GM12878 (cell line): Measurements from ENCODE around the gene ZNF791. TPM values are rescaled to one million over a fixed set of nuclear protein-coding genes. Genes with fewer than 3 reads are reported as not detected.
A peak's percentile ranks its signal among the peaks of the same experiment; 100 is the strongest.

Source experiments
- ATF2 ChIP-seq: IDR thresholded peaks from 2 replicates; pipeline ENCODE4 v1.6.1; 2012; ENCODE audit warnings: low read length, inconsistent platforms
- BCL3 ChIP-seq: IDR thresholded peaks from 2 replicates; pipeline ENCODE4 v1.6.1; 2011; ENCODE audit warnings: borderline replicate concordance, low read depth, mild to moderate bottlenecking, moderate library complexity, low read length; ENCODE audit not compliant: insufficient read depth, poor library complexity, severe bottlenecking
- BHLHE40 ChIP-seq, 2 experiments: fragments of 450-650 bp in 1 of 2; IDR thresholded peaks; 2 replicates each; pipeline ENCODE4 v1.6.1; 2011 to 2017; ENCODE audit warnings: low read depth in 2 of 2, borderline replicate concordance in 1 of 2, improper control_type of control experiment in 1 of 2, low read length in 1 of 2, mild to moderate bottlenecking in 1 of 2
- BRCA1 ChIP-seq: IDR thresholded peaks from 2 replicates; pipeline ENCODE4 v1.6.1; 2011; ENCODE audit warnings: low read depth, low read length, improper control_type of control experiment
- CEBPB ChIP-seq, 2 experiments: fragments of 150-350 bp in 1 of 2; IDR thresholded peaks; 2 replicates each; pipeline ENCODE4 v1.6.1; 2012 to 2014; ENCODE audit warnings: low read depth in 2 of 2, low read length in 2 of 2, borderline replicate concordance in 1 of 2, inconsistent platforms in 1 of 2
- EGR1 ChIP-seq, 2 experiments: IDR thresholded peaks; 1 replicate in 1 of 2; 2 replicates in 1 of 2; pipeline ENCODE4 v1.6.1; 2011 to 2012; ENCODE audit warnings: low read depth in 2 of 2, low read length in 2 of 2, borderline replicate concordance in 1 of 2, mild to moderate bottlenecking in 1 of 2, moderate library complexity in 1 of 2
- EZH2 ChIP-seq: IDR thresholded peaks from 2 replicates; pipeline ENCODE4 v1.6.1; 2012; ENCODE audit warnings: low read depth, mild to moderate bottlenecking, control low read depth, inconsistent platforms, low read length, borderline replicate concordance; ENCODE audit not compliant: control insufficient read depth
- FOS ChIP-seq: IDR thresholded peaks from 3 replicates; pipeline ENCODE4 v1.6.1; 2011; ENCODE audit warnings: borderline replicate concordance; ENCODE audit not compliant: insufficient read length; ENCODE audit errors: extremely low read depth
- HDAC2 ChIP-seq: fragments of 200-600 bp; sonication (generic); IDR thresholded peaks from 2 replicates; pipeline ENCODE4 v1.6.1; 2017
- IRF3 ChIP-seq: fragments of 450-650 bp; IDR thresholded peaks from 2 replicates; pipeline ENCODE4 v1.6.1; 2014; ENCODE audit warnings: mild to moderate bottlenecking
- MAX ChIP-seq: IDR thresholded peaks from 2 replicates; pipeline ENCODE4 v1.6.1; 2012; ENCODE audit warnings: low read depth, low read length, improper control_type of control experiment
- MXI1 ChIP-seq: fragments of 150-350 bp; IDR thresholded peaks from 2 replicates; pipeline ENCODE4 v1.6.1; 2011; ENCODE audit warnings: low read depth, mild to moderate bottlenecking, inconsistent platforms, low read length, improper control_type of control experiment
- NFXL1 ChIP-seq: fragments of 450-650 bp; IDR thresholded peaks from 2 replicates; pipeline ENCODE4 v1.6.1; 2017; ENCODE audit warnings: antibody characterized with exemption, mild to moderate bottlenecking, borderline replicate concordance
- NR2F1 ChIP-seq: fragments of 450-650 bp; conservative IDR thresholded peaks from 2 replicates; pipeline ENCODE4 v1.6.1; 2017; ENCODE audit warnings: mild to moderate bottlenecking
- NRF1 ChIP-seq: conservative IDR thresholded peaks from 2 replicates; pipeline ENCODE4 v1.6.1; 2011; ENCODE audit warnings: mild to moderate bottlenecking, low read depth, low read length, improper control_type of control experiment
- POLR2A ChIP-seq: IDR thresholded peaks from 2 replicates; pipeline ENCODE4 v1.6.1; 2011; ENCODE audit warnings: low read depth, mild to moderate bottlenecking, low read length
- RAD21 ChIP-seq: IDR thresholded peaks from 2 replicates; pipeline ENCODE4 v1.6.1; 2011; ENCODE audit warnings: mild to moderate bottlenecking, low read depth, low read length, moderate library complexity; ENCODE audit not compliant: insufficient read depth
- RUNX3 ChIP-seq: IDR thresholded peaks from 2 replicates; pipeline ENCODE4 v1.6.1; 2012; ENCODE audit warnings: low read length, inconsistent platforms
- SIX5 ChIP-seq: IDR thresholded peaks from 2 replicates; pipeline ENCODE4 v1.6.1; 2011; ENCODE audit warnings: mild to moderate bottlenecking, low read depth, low read length, moderate library complexity; ENCODE audit not compliant: severe bottlenecking
- SREBF2 ChIP-seq: IDR thresholded peaks from 2 replicates; pipeline ENCODE4 v1.6.1; 2012; ENCODE audit warnings: mild to moderate bottlenecking, low read length
- USF1 ChIP-seq: IDR thresholded peaks from 2 replicates; pipeline ENCODE4 v1.6.1; 2011; ENCODE audit warnings: borderline replicate concordance, low read depth, mild to moderate bottlenecking, moderate library complexity, mixed read lengths, low read length; ENCODE audit not compliant: insufficient read depth; ENCODE audit errors: extremely low read length
- ZBED1 ChIP-seq: IDR thresholded peaks from 2 replicates; pipeline ENCODE4 v1.6.1; 2016; ENCODE audit warnings: borderline replicate concordance
- polyA plus RNA-seq, 11 experiments: library from polyadenylated mRNA; depleted of rRNA in 4 of 11; unstranded in 6 of 11; stranded (reverse) in 5 of 11; fragments of >200 nt; fragmentation: Nextera tagmentation in 4 of 11; fragmentation: Illumina TruSeq in 1 of 11; extraction: Ambion mirVana in 4 of 11; extraction: Trizol in 1 of 11; gene quantifications; 1 replicate in 1 of 11; 2 replicates in 10 of 11; pipeline versions ENCODE4 v1.2.1 to v1.2.3, GENCODE V29; 2011 to 2016; ENCODE audit warnings: inconsistent platforms in 2 of 11, missing spikeins in 2 of 11, low read depth in 1 of 11
- total RNA-seq, 4 experiments: library from RNA; depleted of rRNA in 3 of 4; stranded (reverse); fragments of >200 nt in 3 of 4; fragmentation: Illumina TruSeq in 1 of 4; extraction: Trizol in 1 of 4; gene quantifications; 2 replicates each; pipeline versions ENCODE4 v1.2.1 to v1.2.3, GENCODE V29; 2013 to 2021

Gene ZNF791
- total and polyA plus RNA-seq, 10 of the 15 experiments (the other 5 are each of a cell fraction or from before 2014, with no cell fraction given) = 7.5 to 24.0 (median 11.8) TPM

GRCh38 chr19:12610540-12611360 lies at the start of gene ZNF791, which contains the start of gene ZNF490 (continued):
- TF ChIP-seq FOS (no peak), RAD21 (no peak), SIX5 (peak; percentile 63), EZH2 (no peak), MAX (peak; percentile 48; the same call in 1 of the 2 replicates), NRF1 (peak; percentile 9; the same call in 1 of the 2 replicates), NFXL1 (no peak), HDAC2 (0 out of 2 replicates have a peak, but pooled peaks have one; percentile 24), ATF2 (no peak), USF1 (no peak), MXI1 (peak; percentile 71; the same call in 1 of the 2 replicates), POLR2A (peak; percentile 98), CEBPB (IDR thresholded peaks at IDR 0.05; ENCODE audit: borderline replicate concordance in 1 of 2, low read depth in 2 of 2, low read length in 2 of 2) (no peak), EGR1 (IDR thresholded peaks at IDR 0.05; ENCODE audit: borderline replicate concordance in 1 of 2, low read depth in 2 of 2, low read length in 2 of 2) (peak in 1 of 2 experiments; percentile 92; a peak in 1 of 3 replicates), NR2F1 (peak; percentile 45; the same call in 1 of the 2 replicates), BCL3 (no peak), BRCA1 (no peak), RUNX3 (peak; percentile 40), SREBF2 (peak; percentile 8; the same call in 1 of the 2 replicates), BHLHE40 (IDR thresholded peaks at IDR 0.05; ENCODE audit: borderline replicate concordance in 1 of 2, low read depth in 2 of 2, low read length in 1 of 2) (peak; percentile 9 to 28; a peak in 1 of 4 replicates), IRF3 (peak; percentile 21; the same call in 1 of the 2 replicates), ZBED1 (no peak)
